Activated CD4-positive, alpha-beta T cell treated with anti-CD3 and anti-CD28 coated beads, Interleukin-2, amount 50 U/mL, for 48 hours (primary cell): ENCODE measurements around the gene AFF2.

Source experiments
- DNase-seq, 2 experiments: peaks; one replicate each; pipeline ENCODE4 v3.0.0-alpha.2; 2020

Gene AFF2

DNA sequence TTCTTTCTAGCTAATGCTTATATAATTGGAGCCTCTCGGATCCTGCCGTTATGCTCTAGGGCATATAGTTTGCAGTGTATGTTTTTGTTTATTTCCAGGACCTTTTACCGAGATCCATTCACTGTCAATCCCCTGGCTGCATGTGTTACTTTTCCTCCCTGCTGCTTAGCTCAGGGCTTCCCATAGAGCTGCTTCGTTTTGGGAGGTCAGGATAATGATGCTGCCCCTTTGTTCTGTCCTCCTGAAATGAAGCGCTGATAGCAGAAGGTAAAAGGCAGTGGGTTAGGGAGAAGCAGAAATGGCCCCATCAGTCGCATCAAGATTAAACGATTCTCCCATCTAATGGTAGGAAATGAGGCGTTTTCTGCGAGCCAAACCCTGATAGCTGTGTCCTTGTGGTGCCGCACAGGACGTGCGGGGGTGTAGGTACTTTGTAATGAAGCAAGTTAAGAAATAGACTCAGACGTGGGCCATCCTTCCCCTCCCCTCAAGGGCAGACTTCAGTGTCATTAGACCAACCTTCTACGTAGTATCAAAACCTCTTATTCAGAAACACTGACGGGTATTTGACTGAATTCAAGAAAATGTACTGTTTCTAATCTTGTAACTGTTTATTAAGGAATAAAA, 37.3 kb downstream of the AFF2 start:
- no peak for DNase-seq

DNA sequence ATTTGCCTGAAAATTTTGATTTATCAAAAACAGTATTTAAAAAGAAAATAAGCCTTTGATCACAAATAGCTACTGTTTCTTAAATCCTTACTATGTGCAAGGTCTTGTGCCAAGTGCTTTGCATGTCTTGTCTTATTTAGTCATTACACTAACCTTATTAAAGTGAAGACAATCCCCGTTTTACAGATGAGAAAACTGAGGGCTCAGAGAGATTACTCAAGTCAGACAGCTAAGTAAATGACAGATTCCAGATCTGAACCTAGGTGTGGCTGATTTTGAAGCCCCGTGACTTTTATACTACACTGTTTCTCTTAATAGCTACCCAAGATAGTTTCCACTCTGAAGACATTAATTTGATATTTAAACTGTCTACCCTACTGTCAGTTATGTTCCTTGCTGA, 38.2 kb downstream of the AFF2 start:
- no peak for DNase-seq

DNA sequence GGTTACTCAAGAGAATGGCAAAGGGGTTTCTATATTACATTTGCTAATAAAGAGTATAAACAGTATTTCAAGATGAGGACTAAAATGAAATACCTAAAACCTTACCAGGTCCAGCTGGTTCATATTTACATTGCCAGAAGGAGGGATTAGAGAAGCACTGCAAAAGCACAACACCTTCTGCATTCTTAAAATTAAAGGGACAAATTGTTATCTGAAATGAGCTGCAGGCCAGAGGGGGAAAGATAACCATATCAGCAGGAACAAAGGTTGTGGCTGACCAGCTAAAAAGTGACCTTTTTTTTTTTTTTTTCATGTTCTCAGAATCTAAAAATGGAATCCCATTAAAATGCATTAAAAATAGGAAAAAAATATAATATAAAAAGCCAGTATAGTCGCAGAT, 39.7 kb downstream of the AFF2 start:
- DNase-seq = no peak

DNA sequence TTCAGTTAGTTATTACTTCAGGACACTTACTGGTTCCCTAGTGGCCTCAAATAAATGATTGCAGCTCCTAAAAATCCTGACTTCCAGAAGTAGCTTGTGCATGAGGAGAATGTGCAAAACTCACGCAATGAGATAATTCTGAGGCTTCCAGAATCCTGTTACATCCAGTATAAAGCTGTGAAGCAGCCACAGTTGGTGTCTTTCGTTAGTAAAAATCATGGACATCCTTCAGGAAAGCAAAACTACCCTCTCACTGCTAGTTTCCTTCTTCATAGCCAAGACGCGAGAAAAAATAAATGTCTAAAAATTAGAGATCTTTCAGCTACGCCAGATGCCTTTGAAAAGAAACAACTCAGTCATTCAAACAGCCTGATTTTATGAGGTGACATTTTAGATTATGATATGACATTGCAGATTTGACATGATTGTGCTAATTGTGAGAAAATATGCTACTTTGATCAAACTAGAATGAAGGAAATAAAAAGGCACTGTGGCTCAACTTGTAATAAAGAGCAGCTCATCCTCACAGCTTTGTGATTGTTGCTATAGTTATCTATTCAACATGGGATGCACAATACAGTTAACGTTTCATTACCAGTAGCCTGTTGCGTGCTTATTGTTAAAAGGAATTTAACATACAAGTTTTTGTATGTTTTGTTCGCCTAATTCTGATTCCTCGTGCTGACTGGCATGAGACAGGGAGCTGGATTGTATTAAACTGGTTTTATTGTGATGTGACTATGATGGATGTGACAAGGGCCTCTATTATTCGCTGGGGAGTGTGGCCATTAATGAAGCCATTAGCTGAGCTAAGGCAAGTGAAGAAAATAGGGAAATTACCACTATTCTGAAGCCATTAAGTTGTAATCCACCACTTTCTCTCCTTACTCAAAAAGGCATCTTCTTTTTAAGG, 40.5 kb downstream of the AFF2 start:
- no peak for DNase-seq

DNA sequence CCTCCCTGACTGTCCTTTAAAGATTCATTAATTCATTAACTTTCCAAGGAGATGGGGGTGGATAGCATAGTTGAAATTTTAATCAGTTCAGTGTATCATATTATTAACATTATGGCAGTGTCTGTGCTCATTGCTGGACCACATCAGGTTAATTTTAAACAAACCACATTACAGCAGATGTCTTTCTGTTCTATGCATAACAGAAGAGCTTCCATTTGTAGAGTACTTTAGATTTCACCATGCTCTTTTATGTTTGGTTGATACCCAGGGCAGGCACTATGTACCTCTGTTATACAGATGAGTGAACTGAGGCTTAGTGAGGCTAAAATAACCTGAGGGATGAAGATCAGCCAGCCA, 41.1 kb downstream of the AFF2 start:
- DNase-seq = no peak

DNA sequence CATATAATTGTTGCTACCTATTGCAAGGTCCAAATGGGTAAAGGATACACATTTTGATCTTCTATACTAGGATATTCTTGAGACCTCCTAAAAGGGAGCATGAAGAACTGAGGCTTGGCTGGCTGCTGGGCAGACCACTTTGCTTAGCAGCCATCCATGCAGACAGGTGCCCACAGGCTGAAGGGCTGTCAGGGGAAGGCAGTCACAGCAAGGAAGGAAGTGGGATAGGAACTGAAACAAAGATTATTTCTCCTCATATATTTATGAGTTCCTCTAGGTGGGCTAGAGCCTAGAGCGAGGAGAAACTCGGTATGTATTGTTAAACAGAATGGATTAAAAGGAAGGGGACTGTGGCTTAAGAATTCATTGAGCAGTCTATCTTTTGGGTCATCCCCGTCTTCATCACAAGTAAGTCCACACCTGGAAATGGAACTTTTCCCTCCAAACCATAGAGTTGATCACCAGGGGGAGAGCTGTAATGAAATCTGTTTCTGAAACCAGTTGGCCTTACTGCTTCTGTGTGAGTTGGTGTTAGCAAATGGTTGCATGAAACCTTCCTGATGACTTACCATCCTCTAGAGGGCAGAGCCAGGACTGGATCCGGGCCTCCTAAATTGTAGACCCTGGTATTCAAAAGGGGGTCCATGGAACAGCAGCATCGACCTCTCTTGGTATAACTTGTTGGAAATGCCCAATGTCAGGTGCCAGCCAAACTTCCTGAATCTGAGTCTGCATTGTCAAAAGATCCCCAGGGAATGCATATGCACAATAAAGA, 42.3 kb downstream of the AFF2 start:
- DNase-seq = no peak

DNA sequence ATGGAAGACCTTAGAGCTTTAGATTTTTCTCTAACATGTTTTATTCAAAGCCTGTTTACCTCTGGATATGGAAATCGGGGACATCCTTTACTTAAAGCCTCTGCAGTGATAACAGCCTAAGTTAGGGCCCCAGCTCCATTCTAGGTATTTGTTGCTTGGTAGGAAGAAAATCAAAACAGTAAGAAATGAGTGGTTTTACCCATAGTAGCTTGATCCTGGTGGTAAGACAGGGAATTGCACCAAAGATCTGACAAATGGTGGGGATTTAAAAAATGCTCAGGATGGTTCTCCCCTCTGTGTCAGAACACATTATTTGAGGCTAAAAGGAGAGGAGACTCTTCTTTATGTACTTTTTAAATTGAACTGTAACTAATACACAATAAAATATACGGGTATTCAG, 52.4 kb downstream of the AFF2 start:
- DNase-seq = no peak

DNA sequence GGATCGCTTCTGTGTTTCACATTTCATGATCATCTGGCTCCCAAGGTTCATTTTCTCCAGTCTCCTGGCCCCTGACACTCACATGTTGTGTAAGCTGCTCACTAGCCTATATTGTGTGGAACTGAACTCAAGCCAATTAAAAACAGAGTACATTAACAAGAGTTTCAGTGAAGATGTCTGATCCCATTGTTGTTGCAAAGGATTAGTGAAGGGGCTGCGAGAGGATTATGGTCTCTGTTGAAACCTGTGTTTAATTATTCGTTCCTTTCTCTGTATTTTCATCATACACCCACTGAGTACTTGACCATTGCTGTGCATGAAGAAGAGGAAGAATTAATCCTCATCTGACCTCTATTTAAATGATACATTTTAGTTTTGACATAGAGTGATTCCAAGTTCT, 54.7 kb downstream of the AFF2 start:
- no peak for DNase-seq

DNA sequence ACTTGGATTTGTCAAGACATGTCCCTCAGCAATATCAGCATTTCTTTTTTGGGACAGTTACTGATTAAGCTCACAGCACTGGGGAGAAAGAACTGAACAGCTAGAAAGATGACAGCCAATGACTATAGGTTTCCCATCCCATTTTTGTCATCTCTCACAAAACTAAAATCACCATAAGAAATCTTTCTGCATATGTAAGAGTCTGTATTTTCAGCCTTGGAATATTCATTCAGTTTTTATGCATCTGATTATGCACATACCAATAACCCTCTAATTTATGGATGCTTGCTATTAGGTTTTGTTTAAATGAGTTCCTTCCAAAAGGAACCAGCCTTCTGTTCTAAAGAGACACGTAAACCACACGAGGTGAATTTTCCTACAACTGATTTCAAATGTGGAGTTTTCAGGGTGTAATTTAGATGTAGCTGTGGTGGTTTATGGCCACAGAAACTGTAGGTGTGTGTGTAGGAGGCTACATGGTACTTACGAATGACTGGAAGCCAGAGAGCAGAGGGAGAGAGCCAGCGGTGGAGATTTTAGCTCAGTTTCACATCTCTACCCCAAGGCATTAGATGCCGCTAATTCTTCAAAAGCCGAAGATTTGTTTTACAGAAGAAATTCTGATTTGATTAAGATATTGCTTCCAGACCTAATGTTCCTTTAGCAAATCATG, 55.3 kb downstream of the AFF2 start:
- DNase-seq = no peak

DNA sequence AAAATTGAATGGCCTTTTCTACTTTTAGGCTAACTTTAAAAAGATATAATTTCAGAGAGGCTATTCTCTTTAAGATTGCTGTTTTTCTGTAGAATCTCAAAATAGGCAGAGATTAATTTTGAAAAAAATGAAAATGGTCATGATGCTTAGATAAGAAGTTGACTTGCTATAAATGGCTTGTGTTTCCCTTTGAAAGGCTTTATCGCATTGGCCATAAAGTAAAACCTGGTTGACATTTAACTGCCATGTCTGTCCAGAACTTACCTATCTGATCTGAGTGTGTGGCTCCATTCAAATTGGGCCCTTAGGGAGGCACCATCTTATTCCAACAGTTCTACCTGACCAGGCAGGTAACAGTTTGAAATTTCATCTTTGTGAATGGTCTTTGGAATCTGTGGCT, 56.1 kb downstream of the AFF2 start:
- DNase-seq = no peak

DNA sequence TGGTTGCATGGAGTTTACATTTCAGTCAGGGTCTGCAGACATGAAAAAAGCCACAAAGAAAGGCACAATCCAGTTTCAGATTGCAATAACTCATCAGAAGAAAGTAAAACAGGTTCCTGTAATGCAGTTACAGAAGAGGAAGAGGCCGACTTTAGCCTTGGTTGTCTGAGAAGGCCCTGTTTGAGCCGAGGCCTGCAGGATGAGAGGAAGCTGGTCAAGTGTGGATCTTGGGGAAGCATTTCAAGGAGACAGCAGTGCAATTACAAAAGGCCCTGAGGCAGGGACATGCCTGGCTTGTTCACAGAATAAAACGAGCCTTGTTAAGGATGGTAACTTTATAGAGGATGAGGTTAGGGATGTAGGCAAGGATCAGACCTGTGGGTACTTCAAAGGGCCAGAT, 62.4 kb downstream of the AFF2 start:
- DNase-seq = no peak

DNA sequence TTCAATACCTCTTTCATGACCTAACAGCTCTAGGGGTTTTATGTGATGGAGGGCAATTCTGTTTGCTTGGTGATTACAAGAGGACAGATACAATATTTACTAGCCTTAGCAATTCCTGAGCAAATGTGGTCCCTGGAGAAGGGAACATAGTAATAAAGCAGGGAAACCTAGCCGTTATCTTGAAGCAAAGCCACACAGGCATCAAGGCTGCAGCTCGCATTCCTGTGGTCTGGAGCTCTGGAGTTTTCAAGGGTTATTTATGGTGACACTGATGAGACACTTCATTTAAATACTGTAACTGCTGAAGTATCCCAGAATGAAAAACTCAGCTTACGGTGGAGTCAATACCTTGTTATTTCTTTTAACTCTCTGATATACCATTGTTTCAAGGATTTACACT, 66.8 kb downstream of the AFF2 start:
- DNase-seq = no peak

DNA sequence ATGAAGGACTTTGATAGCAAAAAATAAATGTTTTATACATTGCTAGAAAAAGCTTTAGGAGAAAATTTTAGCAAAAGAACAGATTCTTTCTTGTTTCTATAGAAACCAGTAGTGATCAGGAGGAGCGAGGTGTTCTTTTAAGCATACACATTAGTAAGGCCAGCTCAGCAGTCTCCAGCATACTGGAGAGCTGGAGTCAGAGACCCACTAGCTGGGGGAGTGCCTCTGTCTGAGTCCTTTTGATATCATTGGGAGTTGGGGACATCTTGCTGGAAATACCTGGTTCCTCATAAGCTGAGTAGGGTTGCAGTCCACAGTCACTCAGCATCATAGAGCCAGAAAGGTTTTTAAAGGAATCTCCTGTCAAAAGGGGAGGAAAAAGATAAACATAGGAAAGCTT, 67.4 kb downstream of the AFF2 start:
- DNase-seq = no peak

DNA sequence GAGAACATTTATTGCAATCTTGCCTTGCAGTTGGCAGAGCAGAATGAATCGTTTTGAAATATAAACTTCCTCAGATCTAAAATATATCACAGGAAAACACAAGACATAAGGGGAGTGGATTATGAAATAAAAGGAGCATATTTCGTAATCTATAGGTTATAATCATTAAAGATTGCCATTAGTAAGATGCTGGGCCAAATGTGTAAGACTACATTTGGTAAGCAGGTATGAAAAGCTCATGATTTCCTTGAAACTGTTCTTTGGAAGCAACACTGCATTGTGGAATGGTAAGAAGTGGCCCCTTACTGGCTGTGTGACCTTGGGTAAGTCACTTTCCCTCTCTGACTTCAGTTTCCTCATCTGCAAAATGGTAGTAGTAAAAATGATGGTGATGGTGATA, 68.3 kb downstream of the AFF2 start:
- no peak for DNase-seq

DNA sequence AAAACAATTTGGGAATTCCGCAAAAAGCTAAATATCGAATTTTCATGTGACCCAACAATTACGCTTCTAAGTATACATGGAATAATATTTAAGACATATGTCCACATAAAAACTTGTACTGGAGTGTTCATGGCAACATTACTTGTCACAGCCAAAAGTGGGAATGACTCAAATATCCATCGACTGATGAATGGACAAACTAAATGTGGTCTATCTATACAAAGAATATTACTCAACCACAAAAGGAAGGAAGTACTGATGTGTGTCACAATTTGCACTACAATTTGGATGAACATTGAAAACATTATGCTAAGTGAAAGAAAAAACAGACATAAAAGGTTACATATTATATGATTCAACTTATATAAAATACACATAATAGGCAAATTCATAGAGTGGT, 71.9 kb downstream of the AFF2 start:
- no peak for DNase-seq

DNA sequence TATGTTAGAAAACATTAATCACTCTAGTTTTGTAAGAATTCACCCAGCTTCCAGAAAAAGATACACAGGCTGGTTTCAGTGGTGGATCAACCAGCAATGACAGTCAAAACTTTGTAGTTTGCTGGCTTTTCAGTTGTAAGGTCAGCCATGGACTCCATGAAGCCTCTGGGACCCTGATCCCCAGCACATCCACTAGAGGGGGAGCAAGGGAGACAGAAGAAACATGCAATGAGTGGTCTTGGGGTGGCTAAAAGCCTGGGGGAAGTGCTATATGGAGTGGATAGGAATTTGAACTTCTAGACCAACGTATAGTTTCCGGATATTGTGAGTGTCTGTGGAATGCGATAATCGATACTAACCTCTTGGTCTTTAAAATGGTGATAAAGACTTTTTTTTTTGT, 72.7 kb downstream of the AFF2 start:
- no peak for DNase-seq

DNA sequence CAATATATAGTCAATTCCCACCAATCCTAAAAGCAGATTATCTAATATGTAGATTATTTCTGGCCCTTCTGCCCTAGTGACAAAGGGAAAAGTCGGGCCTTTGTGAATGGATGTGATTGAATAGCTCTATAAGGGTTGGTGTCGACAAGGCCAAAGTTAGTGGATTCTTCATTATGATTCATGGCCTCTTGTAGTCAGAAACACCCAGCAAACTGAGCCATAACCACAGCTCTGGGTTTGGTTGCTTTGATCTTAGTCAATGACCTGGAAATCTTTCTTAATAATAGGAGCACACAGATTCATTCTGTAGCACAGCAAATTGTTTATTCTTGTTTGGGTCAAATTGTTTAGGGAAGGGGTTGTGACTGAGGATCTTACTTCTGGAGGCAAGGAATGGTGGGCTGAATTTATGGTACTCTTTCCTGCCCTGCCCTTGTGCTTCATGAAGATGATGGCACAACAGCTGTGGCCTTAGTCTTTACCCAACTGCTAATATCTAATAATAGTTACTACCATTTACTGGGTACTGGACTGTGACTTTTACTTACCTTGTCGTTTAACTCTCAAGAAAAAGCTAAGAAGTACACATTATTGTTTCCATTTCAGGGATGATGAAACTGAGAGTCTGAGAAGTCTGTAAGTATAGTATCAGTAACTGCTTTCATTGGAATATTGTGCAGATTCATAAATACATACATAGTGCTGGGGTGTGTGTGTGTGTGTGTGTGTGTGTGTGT, 74.0 kb downstream of the AFF2 start:
- no peak for DNase-seq

DNA sequence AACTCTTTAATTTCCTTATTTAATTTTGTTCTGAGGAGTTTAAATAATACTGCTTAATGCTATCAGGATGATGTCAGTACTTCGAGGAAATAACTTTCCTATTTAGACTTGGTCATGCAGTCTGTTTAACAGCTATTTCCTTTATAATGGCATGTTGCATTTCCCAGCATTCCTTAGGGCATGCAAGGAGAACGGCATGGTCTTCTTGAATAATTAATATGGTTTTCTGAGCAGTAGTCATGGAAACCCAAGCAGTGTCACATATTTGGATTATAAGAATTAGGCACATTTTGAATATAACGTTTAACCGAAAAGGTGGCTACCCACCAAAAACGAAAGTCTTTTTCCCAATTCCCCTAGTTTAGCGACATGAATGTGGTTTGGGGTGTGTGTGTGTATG, 76.0 kb downstream of the AFF2 start:
- DNase-seq = no peak

DNA sequence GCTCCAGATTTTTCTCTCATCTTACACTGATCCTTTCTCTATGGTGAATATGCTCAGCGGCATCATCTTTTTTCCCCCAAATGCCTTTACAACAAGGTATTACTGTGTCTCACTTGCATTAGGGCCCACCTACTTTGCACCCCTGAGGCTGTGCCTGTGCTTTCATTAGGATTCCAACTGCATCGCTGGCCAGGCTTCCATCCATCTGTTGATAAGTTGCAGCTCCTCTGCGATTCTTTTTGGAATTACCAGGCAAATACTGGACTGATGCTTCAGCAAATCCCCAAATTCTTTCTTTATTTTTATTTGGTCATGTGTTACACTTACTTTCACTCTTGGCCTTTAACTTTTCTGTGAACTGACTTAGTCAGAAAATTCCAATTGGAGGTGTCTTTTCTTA, 77.3 kb downstream of the AFF2 start:
- no peak for DNase-seq

DNA sequence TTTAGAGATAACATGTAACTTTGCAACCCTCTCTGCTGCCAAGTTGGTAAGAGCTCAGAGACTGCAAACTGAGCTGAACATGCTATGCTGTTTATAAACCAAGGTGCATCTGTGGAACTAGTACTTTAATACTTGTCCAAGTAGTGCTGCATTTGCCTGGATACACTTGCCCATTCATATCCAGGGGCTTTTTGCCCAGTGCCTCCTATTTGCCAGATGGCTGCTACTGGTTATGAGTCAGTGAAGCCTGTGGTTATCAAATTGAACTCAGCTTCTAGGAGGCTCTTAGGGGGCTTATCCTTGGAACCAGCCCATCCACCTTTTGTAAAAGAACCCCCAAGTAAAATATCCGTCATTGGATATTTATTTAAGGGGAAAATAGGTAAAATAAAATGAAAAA, 79.6 kb downstream of the AFF2 start:
- no peak for DNase-seq

DNA sequence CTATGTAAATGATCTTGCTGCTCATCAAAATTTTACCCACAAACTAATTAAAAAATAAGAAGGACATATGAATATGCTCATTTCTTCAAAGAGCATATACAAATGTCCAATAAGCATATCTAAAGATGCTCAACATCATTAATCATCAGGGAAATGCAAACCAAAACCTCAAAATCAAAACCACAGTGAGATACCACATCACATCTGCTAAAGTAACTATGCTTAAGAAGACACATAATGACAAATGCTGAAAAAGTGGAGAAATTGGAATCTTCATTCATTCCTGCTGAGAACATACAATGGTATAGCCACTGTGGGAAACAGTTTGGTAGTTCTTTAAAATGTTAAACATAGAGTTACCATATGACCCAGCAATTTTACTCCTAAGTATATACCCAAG, 81.9 kb downstream of the AFF2 start:
- no peak for DNase-seq

DNA sequence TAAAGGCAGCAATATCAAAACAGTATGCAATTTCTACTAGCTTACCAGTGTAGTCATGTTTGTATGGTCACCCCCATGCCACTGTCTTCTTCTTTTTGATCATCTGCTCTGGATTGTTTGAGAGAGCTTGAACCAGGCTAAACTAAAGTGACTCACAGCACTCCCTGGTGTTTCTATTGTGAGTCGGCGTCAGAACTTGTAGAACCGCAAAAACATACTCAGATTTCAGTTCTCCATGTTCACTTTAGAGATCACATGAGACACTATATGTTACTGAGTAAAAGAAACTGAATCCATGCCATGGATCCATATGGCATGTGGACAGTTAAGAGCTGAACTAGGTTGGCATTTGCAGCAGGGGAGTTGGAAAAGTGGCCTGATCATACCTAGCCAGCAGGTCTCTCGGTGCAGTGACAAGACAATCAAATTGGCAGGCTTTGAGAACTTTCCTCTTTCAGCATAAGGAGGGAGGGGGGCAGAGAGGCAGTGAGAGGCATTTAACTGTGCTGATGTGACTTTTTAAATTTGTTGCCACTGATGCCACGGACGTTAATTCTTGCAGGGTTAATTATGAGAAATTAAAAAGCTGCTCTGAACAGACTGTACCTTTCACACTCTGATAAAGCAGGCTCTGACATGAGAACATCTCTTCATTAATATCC, 88.4 kb downstream of the AFF2 start:
- DNase-seq = no peak
